CD4-positive, alpha-beta T cell treated with Interleukin-21 for 1 hour (primary cell): ENCODE measurements around the gene CYB561.
"Not testable (repeated sequence)": the region's sequence is repeated elsewhere in the genome, so short reads cannot be mapped to it uniquely, and the experiment has no call there.

Experiments
- DNase-seq: peaks from one replicate; pipeline ENCODE4 v3.0.0-alpha.2; 2020

CYB561 gene

GRCh38 chr17:63478814-63479494, 32.8 kb upstream of the CYB561 start:
- peak; percentile 83 for DNase-seq

DNA sequence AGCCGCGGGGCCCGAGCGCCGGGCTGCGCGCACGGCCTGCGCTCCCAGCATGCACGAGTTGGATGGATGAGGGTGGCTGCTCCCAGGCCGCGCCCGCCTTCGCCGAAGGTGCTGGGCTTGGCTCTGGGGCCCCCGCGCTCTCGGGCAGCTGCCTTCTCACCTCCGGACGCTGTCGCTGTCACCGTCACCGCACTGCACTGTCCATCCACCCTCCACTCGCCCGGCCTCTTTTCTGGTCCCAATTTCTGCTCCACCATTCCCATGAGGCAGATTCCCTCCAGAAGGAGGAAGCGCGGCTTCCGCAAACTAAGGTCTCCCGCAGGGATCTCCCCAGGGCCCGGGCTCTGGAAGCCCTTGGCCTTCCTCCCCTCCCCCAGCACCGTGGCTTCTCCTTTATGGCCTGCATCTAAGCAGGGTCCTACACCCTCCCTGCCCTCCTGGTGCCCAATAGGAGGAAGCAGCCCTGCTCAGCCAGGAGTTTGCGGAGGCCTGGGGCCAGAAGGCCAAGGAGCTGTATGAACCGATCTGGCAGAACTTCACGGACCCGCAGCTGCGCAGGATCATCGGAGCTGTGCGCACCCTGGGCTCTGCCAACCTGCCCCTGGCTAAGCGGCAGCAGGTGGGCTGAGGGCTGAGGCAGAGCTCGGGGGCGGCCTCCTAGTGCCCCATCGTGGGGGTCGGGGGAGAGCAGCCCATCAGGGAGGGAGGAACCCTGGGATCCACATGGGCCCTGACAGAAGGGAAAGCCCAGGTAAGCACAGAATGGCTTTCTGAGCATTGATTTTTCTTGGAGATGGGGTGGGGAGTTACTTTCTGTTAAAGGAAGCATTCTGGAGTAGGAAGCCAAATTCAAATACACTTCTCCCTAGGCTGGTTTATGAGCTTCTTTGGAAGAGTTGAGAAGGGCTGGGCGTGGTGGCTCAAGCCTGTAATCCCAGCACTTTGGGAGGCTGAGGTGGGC, 31.7 kb upstream of the CYB561 start:
- DNase-seq: no peak

DNA sequence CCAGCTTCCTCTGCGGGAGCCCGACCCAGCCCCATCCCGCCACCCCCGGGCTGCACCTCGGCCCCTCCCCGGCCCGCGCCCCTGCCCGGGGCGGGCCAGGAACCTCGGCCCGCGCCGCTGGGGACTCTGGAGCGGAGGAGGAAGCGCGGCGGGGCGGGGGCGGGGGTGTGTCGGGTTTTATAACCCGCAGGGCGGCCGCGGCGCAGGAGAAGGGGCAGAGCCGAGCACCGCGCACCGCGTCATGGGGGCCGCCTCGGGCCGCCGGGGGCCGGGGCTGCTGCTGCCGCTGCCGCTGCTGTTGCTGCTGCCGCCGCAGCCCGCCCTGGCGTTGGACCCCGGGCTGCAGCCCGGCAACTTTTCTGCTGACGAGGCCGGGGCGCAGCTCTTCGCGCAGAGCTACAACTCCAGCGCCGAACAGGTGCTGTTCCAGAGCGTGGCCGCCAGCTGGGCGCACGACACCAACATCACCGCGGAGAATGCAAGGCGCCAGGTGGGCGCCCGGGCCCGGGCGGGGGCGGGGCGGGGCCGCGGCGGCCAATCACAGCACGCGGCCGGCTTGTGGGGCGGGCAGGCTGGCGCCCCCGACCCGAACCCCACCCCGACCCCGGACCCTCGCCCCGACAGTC, 30.9 kb upstream of the CYB561 start, which contains the start of gene ACE:
Gene ACE (plus strand): TSS at position 208 of the 626 bp plus-strand sequence. CDS start 34 bp downstream, at position 242.
- peak; percentile 52 for DNase-seq

GRCh38 chr17:63476459-63476853, 30.4 kb upstream of the CYB561 start:
- peak; percentile 19 for DNase-seq

DNA sequence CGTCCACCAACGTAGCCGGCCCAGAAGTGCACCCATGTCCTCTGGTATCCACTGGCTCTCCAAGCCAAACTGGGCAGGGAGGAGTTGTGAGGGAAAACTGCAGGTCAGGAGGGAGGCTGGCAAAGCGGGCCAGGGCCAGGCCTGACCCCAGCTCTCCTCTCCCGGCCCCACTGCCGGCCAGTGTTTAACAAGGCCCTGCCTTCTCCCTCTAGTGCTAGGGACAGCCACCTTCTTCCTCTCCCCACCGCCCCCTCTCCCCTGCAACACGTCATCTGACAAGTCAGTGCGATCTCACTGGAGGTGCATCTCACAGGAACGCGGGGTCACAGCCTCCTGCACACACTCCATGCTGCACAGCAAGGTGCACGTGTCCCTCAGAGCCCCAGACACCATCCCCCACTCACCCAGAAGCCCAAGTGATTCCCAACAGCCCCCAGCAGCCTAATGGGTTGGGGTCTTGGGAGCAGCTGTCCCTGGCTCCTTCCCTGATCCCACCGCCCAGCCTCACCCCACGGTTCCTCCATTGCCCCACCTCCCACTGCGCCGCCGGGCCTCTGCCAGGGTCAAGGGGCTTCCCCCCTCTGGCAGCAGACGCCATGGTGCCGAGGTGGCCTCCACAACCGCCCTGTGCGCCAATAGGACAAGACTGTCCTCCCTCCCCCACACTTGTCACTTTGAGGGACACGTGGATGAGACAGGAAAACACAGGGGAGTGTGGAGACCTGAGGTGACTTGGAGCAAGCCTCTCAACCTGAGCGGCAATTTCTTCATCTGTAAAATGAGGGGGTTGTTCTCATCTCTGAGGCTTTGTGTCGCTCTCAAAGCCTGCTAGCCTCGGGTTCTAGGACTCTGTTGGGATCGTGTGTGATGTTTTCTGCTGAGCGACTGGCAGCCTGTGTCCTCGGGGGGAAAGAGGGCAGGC, 29.6 kb upstream of the CYB561 start:
- no peak for DNase-seq

- no peak for DNase-seq
Measured at GRCh38 chr17:63474586-63475460, 28.7 kb upstream of the CYB561 start.

- DNase-seq: no peak
Measured at GRCh38 chr17:63474174-63474573, 28.1 kb upstream of the CYB561 start.

DNA sequence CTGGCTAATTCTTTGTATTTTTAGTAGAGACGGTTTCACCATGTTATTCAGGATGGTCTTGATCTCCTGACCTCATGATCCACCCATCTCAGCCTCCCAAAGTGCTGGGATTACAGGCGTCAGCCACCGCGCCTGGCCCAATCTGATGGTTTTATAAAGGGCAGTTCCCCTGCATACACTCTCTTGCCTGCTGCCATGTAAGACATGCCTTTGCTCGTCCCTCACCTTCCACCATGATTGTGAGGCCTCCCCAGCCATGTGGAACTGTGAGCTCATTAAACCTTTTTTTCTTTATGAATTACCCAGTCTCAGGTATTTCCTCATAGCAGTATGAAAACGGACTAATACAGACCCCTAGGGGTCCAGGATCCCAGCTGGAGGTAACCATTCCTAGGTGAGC, 22.0 kb upstream of the CYB561 start:
- not testable (repeated sequence) for DNase-seq

DNA sequence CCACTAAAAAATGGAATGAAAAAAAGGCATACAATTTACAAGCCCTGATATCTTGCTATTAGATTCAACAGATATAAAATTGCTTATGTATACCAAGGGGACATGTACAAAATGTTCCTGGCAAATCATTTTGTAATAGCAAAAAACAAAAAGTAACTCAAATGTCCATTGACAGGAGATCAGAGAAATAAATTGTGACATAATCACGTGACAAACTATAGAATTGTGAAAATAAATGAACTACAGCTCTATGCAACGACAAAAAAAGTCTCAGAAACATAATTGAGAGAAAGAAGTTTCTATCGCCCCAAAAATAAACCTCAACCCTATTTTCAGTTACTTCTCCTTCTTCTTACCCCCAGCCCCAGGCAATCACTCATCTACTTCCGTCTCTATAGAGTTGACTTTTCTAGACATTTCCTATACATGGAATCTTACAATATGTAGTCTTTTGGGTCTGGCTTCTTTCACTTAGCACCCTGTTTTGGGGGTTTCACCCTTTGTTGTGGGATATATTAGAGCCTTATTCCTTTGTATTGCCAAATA, 18.7 kb upstream of the CYB561 start:
- DNase-seq: no peak

- no peak for DNase-seq
Measured at GRCh38 chr17:63463771-63464170, 17.7 kb upstream of the CYB561 start.

- no peak for DNase-seq
Measured at GRCh38 chr17:63460018-63460417, 13.9 kb upstream of the CYB561 start.

GRCh38 chr17:63458478-63458877, 12.4 kb upstream of the CYB561 start:
- DNase-seq: no peak

GRCh38 chr17:63455417-63455816, 9.3 kb upstream of the CYB561 start:
- no peak for DNase-seq

- no peak for DNase-seq
Measured at GRCh38 chr17:63454915-63455314, 8.8 kb upstream of the CYB561 start.

GRCh38 chr17:63454357-63454756, 8.3 kb upstream of the CYB561 start:
- DNase-seq: not testable (repeated sequence)

DNA sequence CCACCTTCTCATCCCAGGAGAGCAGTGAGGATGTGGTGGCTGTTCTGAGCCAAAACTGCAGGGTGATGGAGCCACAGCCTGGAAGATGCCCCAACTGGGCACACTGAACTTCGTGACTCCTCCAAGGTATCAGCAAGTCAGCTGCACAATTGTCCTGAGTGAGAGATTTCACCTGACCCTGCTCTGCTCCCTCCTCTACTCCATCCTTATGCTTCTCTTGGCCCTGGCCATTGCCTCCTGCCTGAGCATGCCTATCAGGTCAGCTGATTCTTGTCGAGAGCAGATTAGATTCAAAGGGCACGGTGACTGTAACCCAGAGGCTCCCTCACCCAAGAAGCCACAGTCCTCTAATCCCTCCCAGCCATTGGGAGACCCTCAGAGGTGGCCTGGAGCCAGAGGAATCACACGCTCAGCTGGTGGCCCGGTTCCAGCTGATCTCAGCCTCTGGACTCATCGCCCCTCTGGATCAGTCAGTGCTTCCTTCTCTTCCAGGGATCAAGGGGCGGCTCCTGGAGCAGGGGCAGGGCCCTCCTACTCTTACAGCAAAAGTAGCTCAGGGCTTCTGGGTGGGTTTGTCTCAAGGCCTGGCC, 7.0 kb upstream of the CYB561 start:
- no peak for DNase-seq

- no peak for DNase-seq
Measured at GRCh38 chr17:63452046-63452961, 6.2 kb upstream of the CYB561 start.

DNA sequence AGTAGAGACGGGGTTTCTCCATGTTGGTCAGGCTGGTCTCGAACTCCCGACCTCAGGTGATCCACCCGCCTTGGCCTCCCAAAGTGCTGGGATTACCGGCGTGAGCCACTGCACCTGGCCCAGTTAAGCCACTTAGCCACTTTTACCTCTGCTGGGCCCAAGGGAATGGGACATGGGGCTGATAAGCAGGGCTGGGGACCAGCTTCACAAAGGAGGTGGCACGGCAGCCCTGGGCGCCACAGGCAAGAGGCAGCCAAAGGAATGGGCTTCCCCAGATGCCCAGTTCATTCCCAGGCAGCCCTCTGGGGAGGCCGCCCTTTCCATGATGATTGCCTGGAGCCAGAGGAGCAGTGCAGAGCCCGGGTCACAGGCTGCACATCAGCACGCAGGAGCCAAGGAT, 5.0 kb upstream of the CYB561 start:
- DNase-seq: no peak

DNA sequence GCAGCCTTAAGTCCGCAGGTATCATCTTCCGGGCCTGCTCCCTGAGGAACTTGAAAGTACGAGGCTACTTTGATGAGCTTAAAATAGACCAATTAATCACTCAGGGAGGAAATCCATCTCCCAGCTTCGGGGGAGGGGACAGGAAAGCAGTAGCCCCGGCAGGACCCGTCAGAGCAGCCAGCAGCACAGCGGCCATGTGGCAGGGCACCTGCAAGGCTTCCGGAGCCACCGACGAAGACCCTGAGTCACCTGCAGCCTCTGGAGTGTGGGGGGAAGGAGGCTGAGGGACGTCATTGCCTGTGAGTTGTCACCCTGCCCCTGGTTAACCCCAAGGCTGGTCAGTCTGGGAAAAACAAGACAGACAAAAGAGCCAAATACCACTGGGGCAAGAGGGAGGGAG, 4.4 kb upstream of the CYB561 start:
- DNase-seq: no peak

DNA sequence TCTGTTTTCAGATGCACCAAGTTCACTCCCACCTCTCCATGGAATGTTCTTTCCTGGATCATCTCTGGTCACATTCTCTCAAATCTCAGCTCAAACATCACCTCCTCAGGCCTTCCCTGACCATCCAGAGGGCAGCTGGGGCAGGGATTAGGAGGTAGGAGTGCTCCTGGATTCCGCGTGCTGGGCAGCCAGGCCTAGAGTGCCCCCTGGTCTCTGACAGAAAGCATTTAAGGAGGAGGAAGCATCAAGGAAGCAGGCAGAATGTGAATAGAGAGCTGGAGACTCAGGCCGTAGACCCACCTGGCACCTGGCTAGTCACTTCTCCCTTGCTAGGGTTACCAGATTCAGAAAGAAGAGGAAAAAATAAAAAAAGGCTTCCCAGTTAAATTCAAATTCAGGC, 2.5 kb upstream of the CYB561 start:
- DNase-seq: no peak
